ENCODE measurements around the gene ING4. TPM values are rescaled to one million over a fixed set of nuclear protein-coding genes. Genes with fewer than 3 reads are reported as not detected.
"Not testable (repeated sequence)": the region's sequence is repeated elsewhere in the genome, so short reads cannot be mapped to it uniquely, and the experiment has no call there.

The ING4 gene
- total RNA-seq, 1 experiment from 2014 or later = 23.0 TPM

GRCh38 chr12:6662906-6663742 is at the start of gene ING4 (continued):
- TF ChIP-seq USF2 (CRISPR knock-in tag; IDR thresholded peaks at IDR 0.05) = no peak; the same call in 1 of the 2 replicates
- TF ChIP-seq IRF1 (CRISPR knock-in tag; IDR thresholded peaks at IDR 0.05) = no peak
- no peak for TF ChIP-seq ZNF263 (CRISPR knock-in tag; IDR thresholded peaks at IDR 0.05; ENCODE audit: low read depth)
- no peak for TF ChIP-seq AFF4 (CRISPR knock-in tag; IDR thresholded peaks at IDR 0.05; ENCODE audit: borderline replicate concordance)
- no peak for TF ChIP-seq CDX4 (CRISPR knock-in tag; IDR thresholded peaks at IDR 0.05; ENCODE audit: borderline replicate concordance)
- TF ChIP-seq ZNF425 (CRISPR knock-in tag; conservative IDR thresholded peaks at IDR 0.05) = no peak
- TF ChIP-seq TP53 (CRISPR knock-in tag; IDR thresholded peaks at IDR 0.05) = no peak
- no peak for TF ChIP-seq ZNF532 (CRISPR knock-in tag; IDR thresholded peaks at IDR 0.05; ENCODE audit: borderline replicate concordance)

GRCh38 chr12:6708960-6709394 is 46.1 kb upstream of the ING4 start:
- peak; percentile 66 for TF ChIP-seq NFYB (CRISPR knock-in tag; conservative IDR thresholded peaks at IDR 0.05; ENCODE audit: low read depth)
- TF ChIP-seq TP53 (CRISPR knock-in tag; IDR thresholded peaks at IDR 0.05) = no peak
- ATAC-seq (no peak), DNase-seq (ENCODE audit: low spot score) (no peak)
- Mint-ChIP-seq H3K36me3 (no peaks in the 10 kb centered on the region), H3K27ac (0 out of 2 replicates have a peak overlapping the region, but pooled peaks have one; percentile 51), H3K27me3 (ENCODE audit: low read depth) (peaks cover 19% of the 10 kb centered on the region), H3K9me3 (peaks cover 8% of the 10 kb centered on the region), H3K4me3 (no peak overlapping the region), H3K4me1 (no peaks in the 10 kb centered on the region)
- POLR2A ChIA-PET = no interaction called here
- CTCF ChIA-PET = interaction anchor here (1.6 kb wide), 1 partner anchor 24 kb away, joined by 6 read pairs; no protein-coding TSS in a partner anchor

GRCh38 chr12:6708351-6708750 is 45.4 kb upstream of the ING4 start:
- CTCF ChIA-PET = interaction anchor here (1.5 to 1.6 kb wide), 2 partner anchors 19 to 24 kb away, joined by 4 to 6 read pairs; partner anchors contain the start of gene ZNF384

More at GRCh38 chr12:6708351-6708750, 45.4 kb upstream of the ING4 start:
- H3K27ac Mint-ChIP-seq; ATAC-seq; H3K4me1 Mint-ChIP-seq; H3K36me3 Mint-ChIP-seq; H3K9me3 Mint-ChIP-seq; POLR2A ChIA-PET; DNase-seq (ENCODE audit: low spot score); H3K4me3 Mint-ChIP-seq: not testable (repeated sequence)
- peaks cover 25% of the 10 kb centered on the region for H3K27me3 Mint-ChIP-seq (ENCODE audit: low read depth)
